HS-5 (cell line): ENCODE measurements around the gene DDIT3.
A peak's percentile ranks its signal among the peaks of the same experiment; 100 is the strongest.

ENCODE experiments used
- DNase-seq: peaks from one replicate; pipeline ENCODE4 v3.0.0-alpha.2; 2012; ENCODE audit warnings: low read depth

The DDIT3 gene

GRCh38 chr12:57547288-57548012, 27.1 kb upstream of the DDIT3 start:
- DNase-seq: no peak

- DNase-seq: peak; percentile 89
Observed at GRCh38 chr12:57546438-57547287, 26.3 kb upstream of the DDIT3 start, which contains the start of gene DCTN2. Gene DCTN2 (minus strand): TSS chr12:57547192. CDS start chr12:57547063, 129 bp downstream.

- DNase-seq: no peak
Observed at GRCh38 chr12:57545809-57546437, 25.6 kb upstream of the DDIT3 start.

GRCh38 chr12:57543581-57543980, 23.3 kb upstream of the DDIT3 start:
- DNase-seq: no peak

GRCh38 chr12:57541717-57542116, 21.4 kb upstream of the DDIT3 start:
- no peak for DNase-seq

- DNase-seq: no peak
Observed at GRCh38 chr12:57541001-57541400, 20.7 kb upstream of the DDIT3 start.

- DNase-seq: no peak
Observed at GRCh38 chr12:57539134-57539768, 18.9 kb upstream of the DDIT3 start.

- DNase-seq: no peak
Observed at GRCh38 chr12:57536597-57536942, 16.3 kb upstream of the DDIT3 start.

GRCh38 chr12:57535764-57536596, 15.7 kb upstream of the DDIT3 start:
- DNase-seq: no peak

GRCh38 chr12:57534991-57535543, 14.8 kb upstream of the DDIT3 start:
- no peak for DNase-seq

- DNase-seq: no peak
Observed at GRCh38 chr12:57534250-57534649, 13.9 kb upstream of the DDIT3 start.

- no peak for DNase-seq
Observed at GRCh38 chr12:57533108-57533507, 12.8 kb upstream of the DDIT3 start.

GRCh38 chr12:57531836-57532235, 11.5 kb upstream of the DDIT3 start:
- no peak for DNase-seq

- DNase-seq: no peak
Observed at GRCh38 chr12:57530396-57531142, 10.3 kb upstream of the DDIT3 start.

- no peak for DNase-seq
Observed at GRCh38 chr12:57529831-57530230, 9.5 kb upstream of the DDIT3 start.

- no peak for DNase-seq
Observed at GRCh38 chr12:57528831-57529555, 8.7 kb upstream of the DDIT3 start.

- no peak for DNase-seq
Observed at GRCh38 chr12:57528176-57528575, 7.9 kb upstream of the DDIT3 start.

- DNase-seq: no peak
Observed at GRCh38 chr12:57527184-57527583, 6.9 kb upstream of the DDIT3 start.

GRCh38 chr12:57526477-57527126, 6.3 kb upstream of the DDIT3 start:
- DNase-seq: no peak
